C4-2B (cell line): Measurements from ENCODE around the gene RPS21.

Source experiments
- CTCF ChIP-seq: fragments of 450-650 bp; conservative IDR thresholded peaks from 2 replicates; pipeline ENCODE4 v1.5.1; 2017; ENCODE audit warnings: mild to moderate bottlenecking
- ZFX ChIP-seq: fragments of 450-650 bp; IDR thresholded peaks from 2 replicates; pipeline ENCODE4 v1.6.1; 2017

GRCh38 chr20:62351469-62352401, 35.2 kb upstream of the RPS21 start:
- TF ChIP-seq CTCF, result no peak
- no peak for TF ChIP-seq ZFX
